ENCODE results near the gene BTNL3. TPM values are rescaled to one million over a fixed set of nuclear protein-coding genes. Genes with fewer than 3 reads are reported as not detected.

Gene BTNL3
- polyA plus RNA-seq, 2 of the 4 experiments (the other 2 are of a cell fraction) = not detected

DNA sequence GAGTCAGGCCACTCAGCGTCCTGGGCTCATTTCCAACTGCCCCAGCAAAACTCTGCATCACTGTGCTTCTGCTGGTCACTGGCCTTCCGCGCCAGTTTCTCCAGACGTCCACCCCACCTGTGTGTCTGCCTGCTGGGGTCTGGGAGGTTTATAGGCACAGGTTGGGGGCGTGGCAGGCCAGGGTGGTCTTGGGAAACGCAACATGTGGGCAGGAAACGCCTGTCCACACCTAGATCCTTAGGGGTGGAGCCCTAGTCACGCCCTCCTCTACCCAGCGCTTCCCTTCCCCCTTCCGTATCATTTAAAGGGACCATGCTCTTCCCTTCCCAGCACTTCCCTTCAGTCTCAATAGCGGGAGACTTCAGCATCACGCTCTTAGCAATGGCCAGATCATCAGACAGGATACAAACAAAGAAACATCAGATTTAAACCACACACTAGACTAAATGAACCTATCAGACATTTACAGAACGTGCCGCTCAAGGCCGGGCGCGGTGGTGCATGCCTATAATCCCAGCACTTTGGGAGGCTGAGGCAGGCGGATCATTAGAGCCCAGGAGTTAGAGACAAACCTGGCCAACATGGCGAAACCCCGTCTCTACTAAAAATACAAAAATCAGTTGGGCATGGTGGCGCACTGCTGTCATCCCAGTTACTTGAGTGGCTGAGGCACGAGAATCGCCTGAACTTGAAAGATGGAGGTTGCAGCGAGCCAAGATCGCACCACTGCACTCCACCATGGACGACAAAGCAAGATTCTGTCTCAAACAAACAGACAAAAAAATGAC lies 39.6 kb downstream of the BTNL3 start:
- peak; percentile 92 to 98 for ATAC-seq
- TF ChIP-seq POLR2A (IDR thresholded peaks at IDR 0.05; ENCODE audit: low read length) = peak; percentile 66
- peak in 1 of 2 experiments; percentile 47; a peak in 1 of 5 replicates for TF ChIP-seq JUN (IDR thresholded peaks at IDR 0.05)
- TF ChIP-seq, protein P1, sequence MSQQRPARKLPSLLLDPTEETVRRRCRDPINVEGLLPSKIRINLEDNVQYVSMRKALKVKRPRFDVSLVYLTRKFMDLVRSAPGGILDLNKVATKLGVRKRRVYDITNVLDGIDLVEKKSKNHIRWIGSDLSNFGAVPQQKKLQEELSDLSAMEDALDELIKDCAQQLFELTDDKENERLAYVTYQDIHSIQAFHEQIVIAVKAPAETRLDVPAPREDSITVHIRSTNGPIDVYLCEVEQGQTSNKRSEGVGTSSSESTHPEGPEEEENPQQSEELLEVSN (IDR thresholded peaks at IDR 0.05; ENCODE audit: borderline replicate concordance, low read depth) = no peak
- TF ChIP-seq MYC (IDR thresholded peaks at IDR 0.05; ENCODE audit: borderline replicate concordance, low read length) = peak; percentile 63
- TF ChIP-seq CEBPB (IDR thresholded peaks at IDR 0.05) = 0 out of 4 replicates have a peak, but pooled peaks of 1 of the 2 experiments have one; percentile 33
- TF ChIP-seq TP53 (CRISPR knock-in tag; IDR thresholded peaks at IDR 0.05) = no peak
- no peak for TF ChIP-seq POLR2AphosphoS2 (conservative IDR thresholded peaks at IDR 0.05; ENCODE audit: low read length)
- TF ChIP-seq, protein P2, sequence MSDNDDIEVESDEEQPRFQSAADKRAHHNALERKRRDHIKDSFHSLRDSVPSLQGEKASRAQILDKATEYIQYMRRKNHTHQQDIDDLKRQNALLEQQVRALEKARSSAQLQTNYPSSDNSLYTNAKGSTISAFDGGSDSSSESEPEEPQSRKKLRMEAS (IDR thresholded peaks at IDR 0.05) = peak; percentile 76; the same call in 1 of the 2 replicates
- no peak for TF ChIP-seq GATA3 (IDR thresholded peaks at IDR 0.05; ENCODE audit: borderline replicate concordance)
- no peak for TF ChIP-seq NFE2L2 (conservative IDR thresholded peaks at IDR 0.05; ENCODE audit: low read length)
- no peak for TF ChIP-seq HOXA7 (CRISPR knock-in tag; IDR thresholded peaks at IDR 0.05)
- TF ChIP-seq FOXS1 (CRISPR knock-in tag; IDR thresholded peaks at IDR 0.05) = no peak
- no peak for TF ChIP-seq ZSCAN20 (CRISPR knock-in tag; IDR thresholded peaks at IDR 0.05)
- peak overlapping the region; percentile 77 for H3K4me2 ChIP-seq
- WGBS (ENCODE audit: missing lambda C conversion rate) = 54% methylated on average over 23 of the region's 26 CpGs
- CTCF ChIA-PET = interaction anchor here (0.9 kb wide), 1 partner anchor 145 kb away, joined by 3 read pairs; no protein-coding TSS in a partner anchor
- DNase-seq (ENCODE audit: low read depth in 1 of 2, low spot score in 1 of 2) = peak; percentile 71 to 86
- H3K27ac ChIP-seq = peak overlapping the region; percentile 76 to 84
- peaks cover 3% of the 10 kb centered on the region; the same call in 1 of the 3 replicates for H3K4me1 ChIP-seq
- H3K4me3 ChIP-seq = peak overlapping the region; percentile 55
- no peaks in the 10 kb centered on the region for H3K9me3 ChIP-seq
- peak; percentile 28 for FAIRE-seq
- POLR2A ChIA-PET = no interaction called here

DNA sequence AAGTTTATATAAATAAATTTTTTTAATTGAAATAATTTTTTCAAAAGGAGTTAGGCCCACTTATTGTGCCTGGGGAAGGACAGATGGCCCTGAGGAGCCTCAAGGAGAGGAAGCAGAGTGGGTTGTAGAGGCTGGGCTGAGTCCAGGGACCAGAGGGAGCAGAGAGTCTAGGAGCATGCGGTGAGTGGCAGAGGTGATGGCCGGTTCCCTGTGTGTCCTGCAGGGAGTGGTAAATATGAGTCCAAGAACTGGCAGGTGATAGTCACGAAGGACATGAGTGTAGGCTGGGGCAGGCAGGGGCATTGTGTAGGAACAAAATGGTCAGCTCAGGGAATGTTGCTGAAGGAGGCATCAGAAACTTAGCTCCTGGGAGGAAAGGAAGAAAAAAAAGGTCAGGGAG lies 43.1 kb downstream of the BTNL3 start:
- Histone ChIP-seq H3K27ac (no peak overlapping the region), H3K9me3 (no peaks in the 10 kb centered on the region), H3K4me2 (no peak overlapping the region), H3K4me1 (peaks cover 3% of the 10 kb centered on the region; the same call in 1 of the 3 replicates), H3K4me3 (no peak overlapping the region)
- no peak for FAIRE-seq
- CTCF ChIA-PET = no interaction called here
- 60% methylated on average over 3 of the region's 3 CpGs for WGBS (ENCODE audit: missing lambda C conversion rate)
- POLR2A ChIA-PET = no interaction called here
- no peak for DNase-seq (ENCODE audit: low read depth in 1 of 2, low spot score in 1 of 2)
- TF ChIP-seq SREBF2 (IDR thresholded peaks at IDR 0.05) = no peak
- no peak for TF ChIP-seq NPAS2 (CRISPR knock-in tag; IDR thresholded peaks at IDR 0.05; ENCODE audit: borderline replicate concordance)
- no peak for TF ChIP-seq RARB (CRISPR knock-in tag; IDR thresholded peaks at IDR 0.05)
- no peak for TF ChIP-seq FOXS1 (CRISPR knock-in tag; IDR thresholded peaks at IDR 0.05)
- no peak for TF ChIP-seq HOXB13 (CRISPR knock-in tag; IDR thresholded peaks at IDR 0.05; ENCODE audit: low read depth)
- no peak for TF ChIP-seq MAZ (IDR thresholded peaks at IDR 0.05; ENCODE audit: borderline replicate concordance, low read depth, low read length)
- TF ChIP-seq EHMT2 (IDR thresholded peaks at IDR 0.05; ENCODE audit: low read depth) = no peak
- no peak for TF ChIP-seq RCOR1 (IDR thresholded peaks at IDR 0.05; ENCODE audit: low read depth, low read length)
- TF ChIP-seq HDAC2 (IDR thresholded peaks at IDR 0.05) = no peak
- no peak for TF ChIP-seq HOXB5 (CRISPR knock-in tag; IDR thresholded peaks at IDR 0.05)
- TF ChIP-seq, protein P3, sequence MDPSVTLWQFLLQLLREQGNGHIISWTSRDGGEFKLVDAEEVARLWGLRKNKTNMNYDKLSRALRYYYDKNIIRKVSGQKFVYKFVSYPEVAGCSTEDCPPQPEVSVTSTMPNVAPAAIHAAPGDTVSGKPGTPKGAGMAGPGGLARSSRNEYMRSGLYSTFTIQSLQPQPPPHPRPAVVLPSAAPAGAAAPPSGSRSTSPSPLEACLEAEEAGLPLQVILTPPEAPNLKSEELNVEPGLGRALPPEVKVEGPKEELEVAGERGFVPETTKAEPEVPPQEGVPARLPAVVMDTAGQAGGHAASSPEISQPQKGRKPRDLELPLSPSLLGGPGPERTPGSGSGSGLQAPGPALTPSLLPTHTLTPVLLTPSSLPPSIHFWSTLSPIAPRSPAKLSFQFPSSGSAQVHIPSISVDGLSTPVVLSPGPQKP (IDR thresholded peaks at IDR 0.05; ENCODE audit: low read depth, low read length) = no peak
- ATAC-seq = no peak

All from A549 (cell line).